Mesenchymal stem cell (in vitro differentiated cells and primary cell): ENCODE measurements around the gene MEGF11. TPM values are rescaled to one million over a fixed set of nuclear protein-coding genes. Genes with fewer than 3 reads are reported as not detected.

Source experiments
- DNase-seq: peaks from one replicate; pipeline ENCODE4 v3.0.0-alpha.2; 2013
- H2AFZ ChIP-seq: one replicate; pipeline ENCODE4 v1.6.1; 2013; ENCODE audit warnings: low read depth, mild to moderate bottlenecking, control low read depth, inconsistent platforms, low read length, moderate library complexity
- H2AK5ac ChIP-seq: 2 replicates; pipeline ENCODE4 v1.6.1; 2013; ENCODE audit warnings: low read length, moderate library complexity, mild to moderate bottlenecking, inconsistent platforms; ENCODE audit not compliant: severe bottlenecking
- H2BK120ac ChIP-seq: one replicate; pipeline ENCODE4 v1.6.1; 2013; ENCODE audit warnings: low read depth, mild to moderate bottlenecking, inconsistent platforms, low read length, moderate library complexity
- H2BK12ac ChIP-seq, 2 experiments: one replicate each; pipeline ENCODE4 v1.6.1; 2013; ENCODE audit warnings: inconsistent platforms in 2 of 2, low read length in 2 of 2, mild to moderate bottlenecking in 2 of 2, moderate library complexity in 2 of 2, control low read depth in 1 of 2
- H2BK15ac ChIP-seq: one replicate; pipeline ENCODE4 v1.6.1; 2013; ENCODE audit warnings: mild to moderate bottlenecking, low read depth, inconsistent platforms; ENCODE audit not compliant: poor library complexity, severe bottlenecking
- H2BK5ac ChIP-seq: 2 replicates; pipeline ENCODE4 v1.6.1; 2013; ENCODE audit warnings: low read depth, mild to moderate bottlenecking, low read length, control low read depth, inconsistent platforms; ENCODE audit not compliant: poor library complexity, severe bottlenecking
- H3K14ac ChIP-seq, 2 experiments: one replicate each; pipeline ENCODE4 v1.6.1; 2013; ENCODE audit warnings: inconsistent platforms in 2 of 2, low read length in 2 of 2, control low read depth in 1 of 2, mild to moderate bottlenecking in 1 of 2, moderate library complexity in 1 of 2
- H3K18ac ChIP-seq, 2 experiments: one replicate each; pipeline ENCODE4 v1.6.1; 2013; ENCODE audit warnings: inconsistent platforms in 2 of 2, low read length in 2 of 2, control low read depth in 1 of 2, low read depth in 1 of 2, mild to moderate bottlenecking in 1 of 2
- H3K23ac ChIP-seq, 2 experiments: one replicate each; pipeline ENCODE4 v1.6.1; 2013; ENCODE audit warnings: inconsistent platforms in 2 of 2, low read length in 2 of 2, mild to moderate bottlenecking in 2 of 2, moderate library complexity in 2 of 2, control low read depth in 1 of 2
- H3K27ac ChIP-seq: 2 replicates; pipeline ENCODE4 v1.5.1; 2013; ENCODE audit warnings: mild to moderate bottlenecking, moderate library complexity, low read length, control low read depth, inconsistent platforms; ENCODE audit not compliant: poor library complexity, severe bottlenecking
- H3K27me3 ChIP-seq, 2 experiments: 2 replicates each; pipeline versions ENCODE4 v1.6.1 to v1.7.0; 2013; ENCODE audit warnings: low read length in 2 of 2, mild to moderate bottlenecking in 2 of 2, moderate library complexity in 2 of 2, control low read depth in 1 of 2, inconsistent platforms in 1 of 2; ENCODE audit not compliant: control insufficient read depth in 1 of 2, insufficient read depth in 1 of 2
- H3K36me3 ChIP-seq, 2 experiments: 2 replicates each; pipeline versions ENCODE4 v1.6.1 to v1.7.0; 2013; ENCODE audit warnings: low read length in 2 of 2, control low read depth in 1 of 2, inconsistent platforms in 1 of 2, low read depth in 1 of 2, mild to moderate bottlenecking in 1 of 2; ENCODE audit not compliant: insufficient read depth in 2 of 2, control insufficient read depth in 1 of 2
- H3K4ac ChIP-seq, 2 experiments: one replicate each; pipeline ENCODE4 v1.6.1; 2013; ENCODE audit warnings: inconsistent platforms in 2 of 2, low read length in 2 of 2, mild to moderate bottlenecking in 2 of 2, moderate library complexity in 2 of 2, control low read depth in 1 of 2, low read depth in 1 of 2
- H3K4me1 ChIP-seq: 2 replicates; pipeline ENCODE4 v1.6.1; 2013; ENCODE audit warnings: low read depth, low read length, control low read depth; ENCODE audit not compliant: control insufficient read depth, insufficient read depth
- H3K4me2 ChIP-seq: 2 replicates; pipeline ENCODE4 v1.6.1; 2013; ENCODE audit warnings: low read length, mild to moderate bottlenecking, inconsistent platforms; ENCODE audit not compliant: poor library complexity, severe bottlenecking
- H3K4me3 ChIP-seq, 2 experiments: 2 replicates each; pipeline versions ENCODE4 v1.5.1 to v1.7.0; 2013; ENCODE audit warnings: low read length in 2 of 2, mild to moderate bottlenecking in 2 of 2, control low read depth in 1 of 2, low read depth in 1 of 2; ENCODE audit not compliant: insufficient read depth in 1 of 2
- H3K79me1 ChIP-seq: replicated peaks from 2 replicates; pipeline ENCODE4 v1.6.1; 2013; ENCODE audit warnings: mild to moderate bottlenecking, control low read depth, low read length, inconsistent platforms; ENCODE audit not compliant: poor library complexity, severe bottlenecking
- H3K9ac ChIP-seq: 2 replicates; pipeline ENCODE4 v1.7.0; 2013; ENCODE audit warnings: mild to moderate bottlenecking, low read length, moderate library complexity
- H3K9me3 ChIP-seq: 2 replicates; pipeline ENCODE4 v1.7.0; 2013; ENCODE audit warnings: mild to moderate bottlenecking, low read length; ENCODE audit not compliant: control insufficient read depth
- H4K8ac ChIP-seq: one replicate; pipeline ENCODE4 v1.6.1; 2013; ENCODE audit warnings: inconsistent platforms, mild to moderate bottlenecking, low read length, moderate library complexity
- H4K91ac ChIP-seq: one replicate; pipeline ENCODE4 v1.6.1; 2013; ENCODE audit warnings: mild to moderate bottlenecking, low read length, inconsistent platforms
- WGBS: methylation state at CpG from one replicate; pipeline ENCODE4 v1.1.7; 2013; ENCODE audit warnings: mixed read lengths; 5-methylcytosine and 5-hydroxymethylcytosine counted together
- polyA plus RNA-seq, 2 experiments: library from polyadenylated mRNA; stranded (reverse); fragments of 200-250 nt; gene quantifications; one replicate each; pipeline ENCODE4 v1.2.3, GENCODE V29; 2013

The MEGF11 gene
- polyA plus RNA-seq (2013, experiment 1 of 2): not detected
- polyA plus RNA-seq (2013, experiment 2 of 2): not detected

- no peak within 1 kb of the TSS for H2BK15ac ChIP-seq
- H3K9me3 ChIP-seq: no peaks in the 10 kb centered on the region
- no peak within 1 kb of the TSS for H3K27ac ChIP-seq
- peak within 1 kb of the TSS; percentile 68 for H3K4me2 ChIP-seq
- peak within 1 kb of the TSS; percentile 17 for H3K9ac ChIP-seq
- DNase-seq: peak; percentile 33
- H3K4me3 ChIP-seq: peak within 1 kb of the TSS; percentile 46 to 79
- H4K91ac ChIP-seq: no peak within 1 kb of the TSS
- WGBS: under 1% methylated on average over 58 of the region's 64 CpGs
- H3K27me3 ChIP-seq: peaks cover 83 to 94% of the 10 kb centered on the region in 2 experiments
- H2AK5ac ChIP-seq: no peak within 1 kb of the TSS
- H2BK12ac ChIP-seq: no peak within 1 kb of the TSS
- no peak within 1 kb of the TSS for H2AFZ ChIP-seq
- H3K79me1 ChIP-seq: no peaks in the 10 kb centered on the region
- H2BK120ac ChIP-seq: no peak within 1 kb of the TSS
- no peaks in the 10 kb centered on the region for H3K36me3 ChIP-seq
- H3K4ac ChIP-seq: no peak within 1 kb of the TSS
- peak within 1 kb of the TSS in 1 of 2 experiments; percentile 44 for H3K14ac ChIP-seq
- H3K4me1 ChIP-seq: peaks cover 24% of the 10 kb centered on the region
- no peak within 1 kb of the TSS for H2BK5ac ChIP-seq
- H3K23ac ChIP-seq: peak within 1 kb of the TSS in 1 of 2 experiments; percentile 81
- H3K18ac ChIP-seq: no peak within 1 kb of the TSS
- H4K8ac ChIP-seq: no peak within 1 kb of the TSS
These were observed at the start of gene MEGF11 for GRCh38 chr15:66253418-66254088. TSS of gene MEGF11 (minus strand) at chr15:66253750. CDS start at chr15:66128403, 125,347 bp downstream.

- H2BK12ac ChIP-seq: no peak overlapping the region
- H3K36me3 ChIP-seq: peaks cover 12 to 15% of the 10 kb centered on the region in 2 experiments
- peak overlapping the region; percentile 57 for H3K9ac ChIP-seq
- no peak overlapping the region for H3K14ac ChIP-seq
- H2AFZ ChIP-seq: no peak overlapping the region
- no peak overlapping the region for H2BK120ac ChIP-seq
- no peak overlapping the region for H3K27ac ChIP-seq
- H3K27me3 ChIP-seq: no peaks in the 10 kb centered on the region
- no peak overlapping the region for H3K23ac ChIP-seq
- H4K8ac ChIP-seq: no peak overlapping the region
- no peak overlapping the region for H3K4me2 ChIP-seq
- 100% methylated on average over 4 of the region's 5 CpGs for WGBS
- peaks cover 15% of the 10 kb centered on the region for H3K79me1 ChIP-seq
- no peak overlapping the region for H3K4ac ChIP-seq
- H3K4me1 ChIP-seq: peaks cover 3% of the 10 kb centered on the region
- no peaks in the 10 kb centered on the region for H3K9me3 ChIP-seq
- H2AK5ac ChIP-seq: no peak overlapping the region
- no peak overlapping the region for H2BK5ac ChIP-seq
- H3K18ac ChIP-seq: no peak overlapping the region
- H3K4me3 ChIP-seq: no peak overlapping the region
- DNase-seq: no peak
- no peak overlapping the region for H2BK15ac ChIP-seq
- no peak overlapping the region for H4K91ac ChIP-seq
These were observed 49.1 kb upstream of the MEGF11 start for GRCh38 chr15:66302489-66303278.

- Histone ChIP-seq H3K4ac (no peak overlapping the region), H4K91ac (no peak overlapping the region), H3K14ac (peak overlapping the region in 1 of 2 experiments; percentile 32), H3K9ac (no peak overlapping the region), H3K23ac (no peak overlapping the region), H3K9me3 (no peaks in the 10 kb centered on the region), H3K27ac (no peak overlapping the region), H3K4me3 (no peak overlapping the region), H3K4me2 (no peak overlapping the region), H2BK12ac (no peak overlapping the region), H3K79me1 (peaks cover 20% of the 10 kb centered on the region), H3K27me3 (no peaks in the 10 kb centered on the region), H2AK5ac (no peak overlapping the region), H2BK15ac (no peak overlapping the region), H3K4me1 (peaks cover 9% of the 10 kb centered on the region), H3K18ac (no peak overlapping the region), H2AFZ (no peak overlapping the region), H2BK120ac (no peak overlapping the region), H4K8ac (no peak overlapping the region), H2BK5ac (no peak overlapping the region), H3K36me3 (peaks cover 4 to 9% of the 10 kb centered on the region in 2 experiments)
- 94% methylated on average over 4 of the region's 4 CpGs for WGBS
- DNase-seq: no peak
These were observed 45.3 kb upstream of the MEGF11 start for GRCh38 chr15:66298803-66299251.

DNA sequence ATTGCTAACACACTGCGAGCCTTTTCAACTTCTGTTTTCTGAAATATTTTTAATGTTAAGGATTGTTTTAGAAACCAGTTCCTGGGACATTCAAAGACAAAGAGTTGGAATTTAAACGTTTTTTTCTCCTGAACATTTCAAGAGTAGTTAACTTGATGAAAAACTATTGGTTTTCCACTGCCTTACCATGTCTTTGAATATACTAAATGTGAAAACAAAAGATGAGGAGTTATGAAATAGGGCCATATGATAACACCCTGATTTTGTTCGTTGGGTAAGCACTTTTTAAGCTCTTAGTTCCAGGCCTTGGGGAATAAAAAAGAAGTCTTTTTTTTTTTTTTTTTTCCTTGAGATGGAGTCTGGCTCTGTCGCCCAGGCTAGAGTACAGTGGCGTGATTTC, 42.6 kb upstream of the MEGF11 start:
- Histone ChIP-seq H3K36me3 (peaks cover 4 to 6% of the 10 kb centered on the region in 2 experiments), H3K14ac (no peak overlapping the region), H2AK5ac (no peak overlapping the region), H3K4me3 (no peak overlapping the region), H3K27me3 (no peaks in the 10 kb centered on the region), H3K4ac (no peak overlapping the region), H2BK12ac (no peak overlapping the region), H3K23ac (no peak overlapping the region), H2BK5ac (no peak overlapping the region), H3K9me3 (no peaks in the 10 kb centered on the region), H2BK15ac (no peak overlapping the region), H4K8ac (no peak overlapping the region), H3K79me1 (peaks cover 15% of the 10 kb centered on the region), H3K18ac (no peak overlapping the region), H2BK120ac (no peak overlapping the region), H3K27ac (no peak overlapping the region), H3K9ac (no peak overlapping the region), H4K91ac (no peak overlapping the region), H3K4me1 (peaks cover 11% of the 10 kb centered on the region), H2AFZ (no peak overlapping the region), H3K4me2 (no peak overlapping the region)
- WGBS: 67% methylated on average over 2 of the region's 5 CpGs
- no peak for DNase-seq
